Stimulated activated CD4-positive, alpha-beta T cell treated with anti-CD3 and anti-CD28 coated beads, Interleukin-1b, Interleukin-23, amount 100 ng/mL, for 48 hours (primary cell): ENCODE results near the gene ADD1.

Source experiments
- DNase-seq: peaks from one replicate; pipeline ENCODE4 v3.0.0-alpha.2; 2020

Gene ADD1

DNA sequence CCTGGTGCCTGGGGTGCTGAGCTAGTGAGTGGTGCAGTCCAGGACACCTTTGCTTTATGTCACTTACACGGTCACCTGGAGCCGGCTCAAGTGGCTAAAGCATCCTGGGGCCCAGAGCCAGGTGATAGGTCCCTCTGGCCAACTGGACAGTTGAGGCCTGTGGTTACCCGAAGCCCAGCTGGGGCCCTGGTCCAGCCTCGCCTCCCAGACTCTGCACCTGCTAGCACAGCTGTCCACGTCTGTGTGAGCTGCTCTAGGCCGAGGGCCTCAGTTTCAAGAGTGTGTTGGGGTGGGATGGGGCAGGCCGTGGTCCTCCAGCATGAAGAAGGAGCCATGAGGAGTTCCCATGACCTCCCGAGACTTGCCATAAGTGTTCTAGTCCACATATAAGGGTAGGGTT, 7.7 kb upstream of the ADD1 start:
- no peak for DNase-seq

- no peak for DNase-seq
Observed at GRCh38 chr4:2836391-2836859, 7.2 kb upstream of the ADD1 start.

DNA sequence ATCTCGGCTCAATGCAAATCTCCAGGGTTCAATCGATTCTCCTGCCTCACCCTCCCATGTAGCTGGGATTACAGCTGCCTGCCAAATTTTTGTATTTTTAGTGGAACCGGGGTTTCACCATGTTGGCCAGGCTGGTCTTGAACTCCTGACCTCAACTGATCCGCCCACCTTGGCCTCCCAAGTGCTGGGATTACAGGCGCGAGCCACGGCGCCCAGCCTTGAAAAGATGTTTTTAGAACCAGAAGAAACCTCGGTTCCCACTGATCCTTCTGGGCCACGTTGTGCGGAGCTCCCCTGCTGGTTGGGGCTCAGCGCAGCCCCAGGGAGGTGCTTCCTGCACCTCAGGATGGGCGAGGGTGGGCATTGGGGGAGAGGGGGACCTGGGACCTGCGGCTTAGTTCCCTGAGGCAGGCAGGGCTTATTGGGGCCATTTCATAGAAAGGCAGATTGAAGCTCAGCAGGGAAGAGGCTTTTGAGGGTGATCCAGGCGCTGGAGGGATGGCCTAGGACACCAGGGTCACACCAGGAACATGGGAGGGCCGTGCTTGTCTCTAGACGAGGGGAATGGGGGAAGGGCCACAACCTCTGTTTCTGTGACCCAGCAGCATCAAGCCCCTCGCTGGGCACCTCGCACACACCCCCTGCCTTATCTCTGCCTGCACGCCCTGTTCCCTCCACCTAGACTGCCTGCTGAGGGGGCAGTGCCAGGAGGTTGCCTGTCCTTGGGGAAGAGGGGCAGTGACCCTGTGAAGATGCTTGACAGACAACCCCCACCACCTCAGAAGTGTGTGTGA, 6.3 kb upstream of the ADD1 start:
- no peak for DNase-seq

GRCh38 chr4:2837904-2838496, 5.6 kb upstream of the ADD1 start:
- peak; percentile 68 for DNase-seq

DNA sequence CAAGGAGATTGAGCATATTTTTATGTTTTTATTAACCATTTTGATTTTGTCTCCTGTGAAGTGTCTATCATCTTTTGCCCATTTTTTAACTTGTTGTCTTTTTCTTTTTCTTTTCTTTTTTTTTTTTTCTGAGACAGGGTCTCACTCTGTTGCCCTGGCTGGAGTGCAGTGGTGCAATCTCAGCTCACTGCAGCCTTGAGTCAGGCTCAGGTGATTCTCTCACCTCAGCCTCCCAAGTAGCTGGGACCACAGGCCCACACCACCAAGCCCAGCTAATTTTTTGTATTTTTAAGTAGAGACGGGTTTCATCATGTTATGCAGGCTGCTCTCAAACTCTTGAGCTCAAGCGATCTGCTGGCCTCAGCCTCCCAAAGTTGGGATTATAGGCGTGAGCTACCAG, 4.6 kb upstream of the ADD1 start:
- no peak for DNase-seq

GRCh38 chr4:2842687-2843262, 869 bp upstream of the ADD1 start:
- no peak for DNase-seq

DNA sequence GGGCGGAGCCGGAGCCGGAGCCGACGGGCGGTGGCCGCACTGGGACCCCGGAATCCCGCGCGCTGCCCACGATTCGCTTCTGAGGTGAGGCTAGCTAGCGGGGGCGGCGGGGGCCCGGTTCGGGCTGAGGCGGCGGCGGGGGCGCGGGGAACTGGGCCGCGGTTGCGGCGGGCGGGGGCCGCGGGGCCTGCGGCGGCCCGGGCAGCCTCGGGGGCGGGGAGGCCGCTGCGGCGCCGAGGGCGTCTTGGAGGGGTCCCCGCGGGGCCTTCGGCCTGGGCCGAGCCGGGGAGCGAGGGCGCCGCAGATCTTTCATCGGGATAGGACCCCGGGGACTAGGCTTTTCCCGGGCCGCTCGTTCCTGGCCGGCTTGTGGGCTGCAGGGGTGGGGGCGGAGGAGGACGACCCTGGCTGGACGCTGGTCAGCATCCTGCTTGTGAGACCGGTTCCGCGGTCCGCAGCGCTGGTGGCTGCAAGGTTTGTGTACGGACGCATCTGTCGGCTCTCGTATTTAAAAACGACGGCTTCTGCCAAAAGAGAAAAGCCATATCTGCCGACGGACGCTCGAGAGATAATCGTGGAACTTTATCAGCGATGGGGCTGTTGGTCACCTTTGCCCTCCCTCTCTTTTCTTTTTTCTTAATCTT, 419 bp downstream of the ADD1 start:
- DNase-seq: no peak

DNA sequence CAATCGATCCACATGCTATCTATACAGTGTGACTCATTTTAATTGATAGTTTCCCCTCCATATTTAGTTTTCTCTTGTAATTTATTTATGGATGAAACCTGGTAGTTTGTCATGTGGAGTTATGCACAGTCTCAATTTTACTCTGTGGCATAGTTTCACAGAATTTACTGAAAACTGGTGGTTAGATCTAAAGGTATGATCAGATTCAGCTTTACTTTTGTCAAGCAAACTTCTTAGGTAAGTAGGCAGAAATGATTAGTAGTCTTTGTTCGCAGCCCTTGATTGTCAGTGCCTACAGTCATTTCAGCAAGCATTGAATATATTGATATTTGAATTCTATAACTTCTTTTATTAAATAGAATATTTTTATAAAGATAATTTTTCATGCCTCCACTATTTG, 2.5 kb downstream of the ADD1 start:
- no peak for DNase-seq

DNA sequence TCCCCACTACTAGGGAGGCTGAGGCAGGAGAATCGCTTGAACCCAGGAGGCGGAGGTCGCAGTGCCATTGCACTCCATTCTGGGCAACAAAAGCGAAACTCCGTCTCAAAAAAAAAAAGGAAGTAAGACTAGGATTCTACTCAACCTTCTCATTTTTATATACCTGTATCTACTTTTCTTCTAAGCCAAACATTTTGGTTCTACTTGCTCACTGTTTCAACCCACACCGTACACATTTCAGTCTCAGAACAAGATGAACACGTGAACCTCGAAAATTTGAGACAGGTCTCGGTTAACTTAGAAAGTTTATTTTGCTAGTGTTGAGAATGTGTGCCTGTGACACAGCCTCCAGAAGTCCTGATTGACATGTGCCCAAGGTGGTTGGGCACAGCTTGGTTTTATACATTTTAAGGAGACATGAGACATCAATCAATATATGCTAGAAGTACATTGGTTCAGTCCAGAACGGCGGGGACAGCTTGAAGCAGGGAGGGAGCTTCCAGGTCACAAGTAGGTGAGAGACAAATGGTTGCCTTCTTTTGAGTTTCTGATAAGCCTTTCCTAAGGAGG, 3.7 kb downstream of the ADD1 start:
- no peak for DNase-seq

DNA sequence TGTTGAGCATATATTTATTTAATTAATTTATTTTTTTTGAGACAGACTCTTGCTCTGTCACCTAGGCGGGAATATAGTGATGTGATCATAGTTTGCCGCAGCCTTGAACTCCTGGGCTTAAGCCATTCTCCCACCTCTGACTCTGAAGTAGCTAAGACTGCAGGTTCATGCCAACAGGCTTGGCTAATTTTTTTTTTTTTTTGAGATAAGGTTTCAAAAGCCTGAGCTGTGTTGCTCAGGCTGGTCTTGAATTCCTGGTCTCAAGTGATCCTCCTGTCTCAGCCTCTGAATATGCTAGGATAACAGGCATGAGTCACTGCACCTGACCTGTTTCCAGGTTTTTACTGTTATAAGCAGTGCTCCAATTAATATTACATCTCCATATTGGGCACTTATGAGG, 4.8 kb downstream of the ADD1 start:
- DNase-seq: no peak

- DNase-seq: no peak
Observed at GRCh38 chr4:2849267-2850152, 5.9 kb downstream of the ADD1 start.

DNA sequence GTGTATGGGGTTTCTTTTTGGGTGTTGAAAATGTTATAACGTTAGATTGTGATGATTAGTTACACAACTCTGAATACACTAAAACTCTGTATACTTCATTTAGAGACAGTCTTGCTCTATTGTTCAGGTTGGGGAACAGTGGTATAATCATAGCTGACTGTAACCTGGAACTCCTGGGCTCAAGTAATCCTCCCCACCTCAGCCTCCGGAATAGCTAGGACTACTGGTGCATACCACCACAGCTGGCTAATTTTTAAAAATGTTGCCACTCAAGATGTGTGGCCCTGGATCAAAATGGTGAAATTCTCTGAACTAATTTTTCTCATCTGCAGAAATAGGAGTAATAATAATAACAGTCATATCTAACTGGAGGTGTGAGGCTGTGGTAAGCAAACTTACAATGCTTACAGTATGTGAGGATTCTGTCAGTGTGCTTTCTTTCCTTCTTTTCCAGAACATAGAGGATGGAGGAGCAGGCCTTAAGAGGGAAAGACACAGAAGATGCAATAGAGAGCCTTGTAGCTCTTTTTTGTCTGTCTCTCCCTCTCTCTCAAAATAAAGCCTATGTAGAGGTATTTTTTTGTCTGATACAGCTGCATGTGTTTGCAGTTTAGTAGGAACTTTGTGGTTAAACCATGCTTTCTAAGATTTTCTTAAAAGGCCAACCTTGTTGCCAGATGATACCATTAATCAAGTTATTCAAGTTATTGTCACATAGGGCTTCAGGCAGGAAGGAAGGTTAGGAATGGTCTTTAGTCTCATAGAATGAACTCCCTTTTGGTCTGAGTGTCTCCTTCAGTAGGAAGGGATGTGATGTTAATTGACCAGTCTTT, 7.5 kb downstream of the ADD1 start:
- no peak for DNase-seq

- DNase-seq: no peak
Observed at GRCh38 chr4:2852481-2852921, 8.9 kb downstream of the ADD1 start.

DNA sequence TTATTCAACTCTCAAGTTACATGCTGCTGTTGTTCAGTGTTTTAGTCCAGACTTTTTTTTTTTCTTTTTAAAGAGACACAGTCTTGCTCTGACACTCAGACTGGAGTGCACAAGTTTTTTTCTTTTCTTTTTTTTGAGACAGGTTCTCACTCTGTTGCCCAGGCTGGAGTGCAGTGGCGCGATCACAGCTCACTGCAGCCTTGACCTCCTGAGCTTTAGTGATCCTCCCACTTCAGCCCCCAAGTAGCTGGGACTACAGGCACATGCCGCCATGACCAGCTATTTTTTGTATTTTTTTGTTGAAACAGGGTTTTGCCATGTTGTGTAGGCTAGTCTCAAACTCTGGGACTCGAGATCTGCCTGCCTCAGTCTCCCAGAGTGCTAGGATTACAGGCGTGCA, 11.9 kb downstream of the ADD1 start:
- DNase-seq: no peak

- DNase-seq: no peak
Observed at GRCh38 chr4:2856266-2856665, 12.6 kb downstream of the ADD1 start.

GRCh38 chr4:2857349-2857927, 13.8 kb downstream of the ADD1 start:
- no peak for DNase-seq

- DNase-seq: no peak
Observed at GRCh38 chr4:2858451-2859217, 15.0 kb downstream of the ADD1 start.

DNA sequence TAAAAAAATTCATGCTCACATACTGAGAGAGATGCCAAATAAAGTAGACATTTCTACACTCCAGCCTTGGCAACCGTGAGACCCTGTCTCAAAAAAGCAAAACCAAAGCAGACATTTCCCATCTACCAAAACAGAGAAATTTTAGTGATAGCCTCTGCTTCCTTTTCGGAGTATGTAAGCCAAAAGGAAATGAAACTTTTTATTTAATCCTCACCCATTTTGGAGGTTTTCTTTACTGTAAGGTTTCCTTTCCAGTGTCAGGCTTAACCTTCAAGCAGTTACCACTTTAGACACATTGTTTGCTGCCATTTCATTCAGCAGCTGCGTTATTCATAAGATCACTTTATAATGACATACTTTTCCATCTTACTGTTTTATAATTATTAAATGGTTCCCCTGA, 15.9 kb downstream of the ADD1 start:
- DNase-seq: no peak

GRCh38 chr4:2860391-2861348, 17.0 kb downstream of the ADD1 start:
- DNase-seq: no peak
